Natural killer cell (primary cell): Measurements from ENCODE around the gene SPATA2. TPM values are rescaled to one million over a fixed set of nuclear protein-coding genes. Genes with fewer than 3 reads are reported as not detected.
A peak's percentile ranks its signal among the peaks of the same experiment; 100 is the strongest.

Source experiments
- ATAC-seq, 3 donors: fragments of 150-1000 bp in 2 of 3; fragments of 200-7000 bp in 1 of 3; cut with Tn5 transposase; 1 replicate in 1 of 3; 2 replicates in 2 of 3; pipeline ENCODE4 v1.10.0; 2021; ENCODE audit warnings: mild to moderate bottlenecking in 2 of 3, moderate library complexity in 2 of 3
- DNase-seq, 2 donors: peaks; one replicate each; pipeline versions ENCODE4 v3.0.0 to v3.0.0-alpha.2; 2013 to 2021; ENCODE audit warnings: mixed read lengths in 1 of 2
- H3K27ac ChIP-seq: one replicate; pipeline ENCODE4 v1.5.1; 2013; ENCODE audit warnings: mild to moderate bottlenecking, low read length
- H3K27me3 ChIP-seq: one replicate; pipeline ENCODE4 v1.6.1; 2013; ENCODE audit warnings: low read length; ENCODE audit not compliant: control insufficient read depth, insufficient read depth
- H3K36me3 ChIP-seq: one replicate; pipeline ENCODE4 v1.6.1; 2013; ENCODE audit warnings: low read length; ENCODE audit not compliant: control insufficient read depth, insufficient read depth
- H3K4me1 ChIP-seq: one replicate; pipeline ENCODE4 v1.6.1; 2013; ENCODE audit warnings: low read length; ENCODE audit not compliant: control insufficient read depth, insufficient read depth
- H3K4me3 ChIP-seq: one replicate; pipeline ENCODE4 v1.5.1; 2013; ENCODE audit warnings: low read length
- H3K9me3 ChIP-seq: one replicate; pipeline ENCODE4 v1.6.1; 2013; ENCODE audit warnings: low read length; ENCODE audit not compliant: control insufficient read depth, insufficient read depth
- H3K27ac Mint-ChIP-seq, 2 donors: one replicate each; pipeline ENCODE4 v1.8.0; 2022; ENCODE audit warnings: mild to moderate bottlenecking in 2 of 2, mixed read lengths in 2 of 2, moderate library complexity in 1 of 2
- H3K27me3 Mint-ChIP-seq, 2 donors: one replicate each; pipeline ENCODE4 v1.8.0; 2022; ENCODE audit warnings: low read depth in 2 of 2, mixed read lengths in 2 of 2
- H3K36me3 Mint-ChIP-seq: one replicate; pipeline ENCODE4 v1.8.0; 2022; ENCODE audit warnings: mixed read lengths
- H3K4me1 Mint-ChIP-seq, 2 donors: one replicate each; pipeline ENCODE4 v1.8.0; 2022; ENCODE audit warnings: mixed read lengths in 2 of 2
- H3K4me3 Mint-ChIP-seq: one replicate; pipeline ENCODE4 v1.8.0; 2022; ENCODE audit warnings: mild to moderate bottlenecking, moderate library complexity, mixed read lengths
- H3K9me3 Mint-ChIP-seq, 2 donors: one replicate each; pipeline ENCODE4 v1.8.0; 2022; ENCODE audit warnings: mixed read lengths in 2 of 2
- CTCF ChIP-seq: fragments of 200-600 bp; IDR thresholded peaks from one replicate; pipeline ENCODE4 v1.8.0; 2022; ENCODE audit warnings: antibody characterized with exemption
- WGBS: methylation state at CpG from one replicate; pipeline ENCODE4 v1.1.7; 2013; ENCODE audit warnings: missing lambda C conversion rate; ENCODE audit not compliant: insufficient coverage; 5-methylcytosine and 5-hydroxymethylcytosine counted together
- intact Hi-C: fragments of 100-400 bp; cut with micrococcal nuclease; formaldehyde crosslinking; loops from one replicate; pipeline ENCODE4 v1.14.2; 2022
- total RNA-seq, 4 donors: library from RNA; stranded (reverse); fragments of 120-200 nt in 1 of 4; gene quantifications; one replicate each; pipeline versions ENCODE4 v1.2.3 to v1.2.4, GENCODE V29; 2013 to 2022

SPATA2 gene
- total RNA-seq, 3 donors from 2014 or later (not counting 1 experiment from before 2014, with no cell fraction given): 16.4 to 25.8 (median 25.1) TPM

- no peaks in the 10 kb centered on the region for H3K4me1 Mint-ChIP-seq
- no peaks in the 10 kb centered on the region for H3K27me3 ChIP-seq
- intact Hi-C loops: no loop called here
- no peaks in the 10 kb centered on the region for H3K9me3 Mint-ChIP-seq
- peak overlapping the region in 1 of 2 donors; percentile 5 for H3K27ac Mint-ChIP-seq
- H3K27me3 Mint-ChIP-seq: no peaks in the 10 kb centered on the region
- H3K4me3 Mint-ChIP-seq: no peak overlapping the region
- peaks cover 52% of the 10 kb centered on the region for H3K36me3 ChIP-seq
- DNase-seq: no peak
- 90% methylated on average over 13 of the region's 15 CpGs for WGBS
- TF ChIP-seq CTCF: no peak
- no peaks in the 10 kb centered on the region for H3K9me3 ChIP-seq
- no peaks in the 10 kb centered on the region for H3K4me1 ChIP-seq
- no peaks in the 10 kb centered on the region for H3K36me3 Mint-ChIP-seq
- no peak overlapping the region for H3K4me3 ChIP-seq
- no peak for ATAC-seq
- H3K27ac ChIP-seq: no peak overlapping the region
Measured at GRCh38 chr20:49880724-49881445, 34.4 kb downstream of the SPATA2 start.

- Mint-ChIP-seq H3K36me3 (no peaks in the 10 kb centered on the region), H3K4me3 (no peak overlapping the region), H3K27ac (peak overlapping the region in 1 of 2 donors; percentile 5), H3K27me3 (no peaks in the 10 kb centered on the region), H3K4me1 (no peaks in the 10 kb centered on the region), H3K9me3 (no peaks in the 10 kb centered on the region)
- intact Hi-C loops: no loop called here
- WGBS: 94% methylated on average over 3 of the region's 3 CpGs
- no peak overlapping the region for H3K27ac ChIP-seq
- H3K9me3 ChIP-seq: no peaks in the 10 kb centered on the region
- TF ChIP-seq CTCF: no peak
- H3K4me3 ChIP-seq: no peak overlapping the region
- H3K27me3 ChIP-seq: no peaks in the 10 kb centered on the region
- no peak for DNase-seq
- no peaks in the 10 kb centered on the region for H3K4me1 ChIP-seq
- no peak for ATAC-seq
- peaks cover 54% of the 10 kb centered on the region for H3K36me3 ChIP-seq
Measured at GRCh38 chr20:49880177-49880576, 35.2 kb downstream of the SPATA2 start.

GRCh38 chr20:49878977-49879376, 36.4 kb downstream of the SPATA2 start:
- H3K36me3 ChIP-seq: peaks cover 54% of the 10 kb centered on the region
- H3K27me3 Mint-ChIP-seq: no peaks in the 10 kb centered on the region
- H3K4me3 ChIP-seq: no peak overlapping the region
- ATAC-seq: no peak
- H3K9me3 Mint-ChIP-seq: no peaks in the 10 kb centered on the region
- H3K4me3 Mint-ChIP-seq: no peak overlapping the region
- no peak for DNase-seq
- no peaks in the 10 kb centered on the region for H3K27me3 ChIP-seq
- peak overlapping the region in 1 of 2 donors; percentile 15 for H3K27ac Mint-ChIP-seq
- TF ChIP-seq CTCF: no peak
- H3K4me1 Mint-ChIP-seq: no peaks in the 10 kb centered on the region
- no peaks in the 10 kb centered on the region for H3K36me3 Mint-ChIP-seq
- H3K9me3 ChIP-seq: no peaks in the 10 kb centered on the region
- no peak overlapping the region for H3K27ac ChIP-seq
- WGBS: 100% methylated on average over 1 of the region's 1 CpG
- H3K4me1 ChIP-seq: no peaks in the 10 kb centered on the region
- intact Hi-C loops: no loop called here

GRCh38 chr20:49877386-49877921, 37.9 kb downstream of the SPATA2 start:
- Histone ChIP-seq H3K9me3 (no peaks in the 10 kb centered on the region), H3K36me3 (peaks cover 48% of the 10 kb centered on the region), H3K4me3 (no peak overlapping the region), H3K4me1 (no peaks in the 10 kb centered on the region), H3K27me3 (no peaks in the 10 kb centered on the region), H3K27ac (no peak overlapping the region)
- no peak for DNase-seq
- intact Hi-C loops: no loop called here
- TF ChIP-seq CTCF: no peak
- no peaks in the 10 kb centered on the region for H3K9me3 Mint-ChIP-seq
- no peaks in the 10 kb centered on the region for H3K4me1 Mint-ChIP-seq
- ATAC-seq: no peak
- no peak overlapping the region for H3K27ac Mint-ChIP-seq
- 85% methylated on average over 4 of the region's 4 CpGs for WGBS
- H3K4me3 Mint-ChIP-seq: no peak overlapping the region
- H3K27me3 Mint-ChIP-seq: no peaks in the 10 kb centered on the region
- H3K36me3 Mint-ChIP-seq: no peaks in the 10 kb centered on the region
